Measurements from ENCODE around the gene MYDGF. TPM values are rescaled to one million over a fixed set of nuclear protein-coding genes. Genes with fewer than 3 reads are reported as not detected.

The MYDGF gene
- total RNA-seq, 1 donor, result 112 TPM

DNA sequence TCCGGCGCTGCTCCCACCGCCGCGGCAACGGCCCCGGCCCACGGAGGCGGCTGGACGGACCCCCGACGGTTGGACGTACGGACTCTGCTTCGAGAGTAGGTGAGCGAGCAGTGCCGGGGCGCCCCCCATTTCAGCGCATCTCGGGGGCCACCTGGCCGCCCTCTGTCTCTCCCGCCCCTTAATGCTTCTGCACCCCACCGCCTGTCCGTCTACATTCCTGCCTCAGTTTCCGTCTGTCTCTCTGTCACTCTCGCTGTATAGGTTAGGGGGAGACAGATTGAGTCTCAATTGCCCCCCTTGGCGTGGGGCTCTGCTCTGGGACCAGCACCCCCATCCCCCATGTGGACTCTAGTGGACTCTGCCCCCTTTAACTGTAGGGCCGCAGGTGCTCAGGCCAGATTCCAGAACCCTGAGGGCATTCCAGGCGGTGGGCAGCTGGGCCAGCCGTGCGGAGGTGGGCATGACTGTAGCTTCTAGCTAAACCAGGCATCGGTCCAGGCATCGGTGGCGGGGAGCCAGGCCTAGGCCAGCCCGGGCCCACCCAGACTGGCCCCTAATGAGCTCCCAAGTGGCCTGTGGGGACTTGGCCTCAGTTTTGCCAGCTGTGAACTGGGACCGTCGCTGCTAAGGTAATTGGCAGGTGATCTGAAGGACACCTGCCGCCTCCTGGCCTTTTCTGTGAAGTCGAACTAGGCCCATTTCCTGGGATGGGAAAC, 30.5 kb downstream of the MYDGF start:
- DNase-seq (ENCODE audit: low read depth), result no peak
- TF ChIP-seq, protein P1, sequence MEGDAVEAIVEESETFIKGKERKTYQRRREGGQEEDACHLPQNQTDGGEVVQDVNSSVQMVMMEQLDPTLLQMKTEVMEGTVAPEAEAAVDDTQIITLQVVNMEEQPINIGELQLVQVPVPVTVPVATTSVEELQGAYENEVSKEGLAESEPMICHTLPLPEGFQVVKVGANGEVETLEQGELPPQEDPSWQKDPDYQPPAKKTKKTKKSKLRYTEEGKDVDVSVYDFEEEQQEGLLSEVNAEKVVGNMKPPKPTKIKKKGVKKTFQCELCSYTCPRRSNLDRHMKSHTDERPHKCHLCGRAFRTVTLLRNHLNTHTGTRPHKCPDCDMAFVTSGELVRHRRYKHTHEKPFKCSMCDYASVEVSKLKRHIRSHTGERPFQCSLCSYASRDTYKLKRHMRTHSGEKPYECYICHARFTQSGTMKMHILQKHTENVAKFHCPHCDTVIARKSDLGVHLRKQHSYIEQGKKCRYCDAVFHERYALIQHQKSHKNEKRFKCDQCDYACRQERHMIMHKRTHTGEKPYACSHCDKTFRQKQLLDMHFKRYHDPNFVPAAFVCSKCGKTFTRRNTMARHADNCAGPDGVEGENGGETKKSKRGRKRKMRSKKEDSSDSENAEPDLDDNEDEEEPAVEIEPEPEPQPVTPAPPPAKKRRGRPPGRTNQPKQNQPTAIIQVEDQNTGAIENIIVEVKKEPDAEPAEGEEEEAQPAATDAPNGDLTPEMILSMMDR (IDR thresholded peaks at IDR 0.05; ENCODE audit: insufficient read depth, low read length), result no peak
- H3K4me3 ChIP-seq (ENCODE audit: low read depth, low read length), result peak overlapping the region; percentile 80

GRCh38 chr19:4638828-4639530, 31.2 kb downstream of the MYDGF start, which contains the start of gene TNFAIP8L1:
Gene TNFAIP8L1, plus strand, starts transcription at chr19:4639516. Its CDS starts 12,354 bp downstream, at chr19:4651870.
- TF ChIP-seq, protein P1 (IDR thresholded peaks at IDR 0.05; ENCODE audit: insufficient read depth, low read length), result no peak
- peak; percentile 92 for DNase-seq (ENCODE audit: low read depth)
- peak within 1 kb of the TSS; percentile 80 for H3K4me3 ChIP-seq (ENCODE audit: low read depth, low read length)

- DNase-seq (ENCODE audit: low read depth), result no peak
- TF ChIP-seq, protein P1 (IDR thresholded peaks at IDR 0.05; ENCODE audit: insufficient read depth, low read length), result no peak
Observed at GRCh38 chr19:4638317-4638716, 31.8 kb downstream of the MYDGF start.

GRCh38 chr19:4636761-4637160, 33.4 kb downstream of the MYDGF start:
- H3K4me3 ChIP-seq (ENCODE audit: low read depth, low read length), result no peak overlapping the region
- TF ChIP-seq, protein P1 (IDR thresholded peaks at IDR 0.05; ENCODE audit: insufficient read depth, low read length), result no peak
- DNase-seq (ENCODE audit: low read depth), result no peak

More at GRCh38 chr19:4638317-4638716, 31.8 kb downstream of the MYDGF start:
- no peak overlapping the region for H3K4me3 ChIP-seq (ENCODE audit: low read depth, low read length)

- TF ChIP-seq, protein P1 (IDR thresholded peaks at IDR 0.05; ENCODE audit: insufficient read depth, low read length), result peak; percentile 75
- peak; percentile 37 for DNase-seq (ENCODE audit: low read depth)
- H3K4me3 ChIP-seq (ENCODE audit: low read depth, low read length), result peak overlapping the region; percentile 66
Observed at GRCh38 chr19:4636151-4636717, 33.9 kb downstream of the MYDGF start.

DNA sequence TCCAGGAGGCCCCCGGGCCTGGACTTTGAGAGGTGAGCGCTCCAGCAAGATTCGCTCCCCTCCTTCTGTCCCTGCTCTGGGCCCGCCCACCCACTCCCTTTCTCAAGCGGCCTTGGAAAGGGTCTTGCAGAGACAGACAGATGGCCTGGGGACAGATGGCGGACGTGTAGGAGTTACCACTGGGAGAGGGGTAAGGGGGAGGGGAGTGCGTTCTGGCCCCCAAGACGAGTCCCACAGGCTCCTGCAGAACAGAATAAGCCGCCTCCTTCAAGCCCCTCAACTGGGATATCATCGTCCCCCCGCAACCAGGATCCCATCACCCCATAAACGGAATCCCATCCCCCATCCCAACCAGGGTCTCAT, 34.4 kb downstream of the MYDGF start:
- TF ChIP-seq, protein P1 (IDR thresholded peaks at IDR 0.05; ENCODE audit: insufficient read depth, low read length), result no peak
- peak overlapping the region; percentile 66 for H3K4me3 ChIP-seq (ENCODE audit: low read depth, low read length)
- DNase-seq (ENCODE audit: low read depth), result peak; percentile 6

Measured in fibroblast of the aortic adventitia (primary cell).